ENCODE data around the gene ANKRD10. TPM values are rescaled to one million over a fixed set of nuclear protein-coding genes. Genes with fewer than 3 reads are reported as not detected.

ANKRD10 gene
- total and polyA plus RNA-seq, 2 of the 8 experiments (the other 6 are each of a cell fraction or from before 2014, with no cell fraction given), result 146 to 218 TPM

DNA sequence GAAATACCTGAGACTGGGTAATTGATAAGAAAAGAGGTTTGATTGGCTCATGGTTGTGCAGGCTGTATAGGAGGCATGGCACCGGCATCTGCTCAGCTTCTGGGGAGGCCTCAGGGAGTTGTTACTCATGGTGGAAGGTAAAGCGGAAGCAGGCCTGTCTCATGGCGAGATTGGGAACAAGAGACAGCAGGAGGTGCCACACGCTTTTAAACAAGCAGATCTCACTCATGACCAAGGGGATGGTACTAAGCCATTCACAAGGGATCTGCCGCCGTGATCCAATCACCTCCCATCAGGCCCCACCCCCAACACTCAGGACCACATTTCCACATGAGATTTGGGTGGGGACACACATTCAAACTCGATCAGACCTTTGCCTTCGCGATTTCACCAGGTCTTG, 86.2 kb downstream of the ANKRD10 start:
- H2BK120ac ChIP-seq (replicated peaks; ENCODE audit: low read depth, low read length), result no peak overlapping the region
- 93% methylated on average over 9 of the region's 9 CpGs; no CpG with 5 or more reads in 1 of the 2 experiments for WGBS, 2 experiments (ENCODE audit: extremely low coverage in 1 of 2, insufficient coverage in 1 of 2, insufficient read length in 1 of 2, insufficient replicate concordance in 2 of 2, low coverage in 1 of 2, low lambda C conversion rate in 2 of 2, missing lambda C conversion rate in 1 of 2)
- no peaks in the 10 kb centered on the region for H3K79me2 ChIP-seq (ENCODE audit: control insufficient read depth in 1 of 2, insufficient read depth in 2 of 2, low read length in 2 of 2)
- H4K8ac ChIP-seq (ENCODE audit: extremely low read depth, insufficient read depth, low read length), result no peak overlapping the region
- no peak overlapping the region for H3K27ac ChIP-seq (ENCODE audit: low read depth, low read length)
- FAIRE-seq, result no peak
- no peak overlapping the region for H3K23ac ChIP-seq (ENCODE audit: insufficient read length)
- H2BK20ac ChIP-seq (ENCODE audit: low read length), result no peak overlapping the region
- H2AK5ac ChIP-seq (ENCODE audit: low read depth, low read length), result no peak overlapping the region
- ChIA-PET POLR2A (ENCODE audit: partially characterized antibody) (no interaction called here), CTCF (ENCODE audit: partially characterized antibody) (interaction anchor here (0.8 to 1.0 kb wide), 2 partner anchors 11 to 218 kb away, joined by 3 read pairs; no protein-coding TSS in a partner anchor)
- no peak overlapping the region for H3K4me2 ChIP-seq (ENCODE audit: insufficient read depth in 1 of 2, low read depth in 2 of 2, low read length in 2 of 2)
- no peaks in the 10 kb centered on the region for H3K79me1 ChIP-seq (ENCODE audit: low read depth, low read length)
- H4K20me1 ChIP-seq (replicated peaks in 1 of 2; ENCODE audit: control insufficient read depth in 1 of 2, insufficient read depth in 2 of 2, low read length in 2 of 2), result peaks cover 0 to 1% of the 10 kb centered on the region in 2 experiments
- H3K56ac ChIP-seq (replicated peaks; ENCODE audit: insufficient read length, low read depth, low read length), result no peak overlapping the region
- no peak overlapping the region for H3K4me3 ChIP-seq (ENCODE audit: extremely low read depth in 1 of 4, insufficient read depth in 2 of 4, low read depth in 3 of 4, low read length in 4 of 4)
- no peaks in the 10 kb centered on the region for H3K36me3 ChIP-seq (ENCODE audit: control insufficient read depth in 2 of 4, insufficient read depth in 4 of 4, low read length in 3 of 4)
- H4K91ac ChIP-seq (replicated peaks; ENCODE audit: insufficient read length, low read length), result no peak overlapping the region
- H3K18ac ChIP-seq (ENCODE audit: extremely low read depth, low read length), result no peak overlapping the region
- H2AFZ ChIP-seq (ENCODE audit: low read length), result no peak overlapping the region
- H3K4me1 ChIP-seq (replicated peaks in 1 of 4; ENCODE audit: control insufficient read depth in 3 of 4, insufficient read depth in 4 of 4, low read length in 3 of 4), result no peaks in the 10 kb centered on the region
- no peak overlapping the region for H3K14ac ChIP-seq (ENCODE audit: insufficient read length)
- H3K27me3 ChIP-seq (replicated peaks in 1 of 4; ENCODE audit: control insufficient read depth in 3 of 4, extremely low read depth in 1 of 4, insufficient read depth in 3 of 4, low read length in 3 of 4), result no peaks in the 10 kb centered on the region; a peak in 1 of 7 replicates
- no peak overlapping the region for H4K5ac ChIP-seq (ENCODE audit: insufficient read length, low read depth, low read length)
- H3K4ac ChIP-seq (replicated peaks; ENCODE audit: insufficient read length, low read depth, low read length), result no peak overlapping the region
- H3K23me2 ChIP-seq (ENCODE audit: low read depth, low read length), result no peaks in the 10 kb centered on the region
- no peak for DNase-seq (ENCODE audit: low read depth in 1 of 2, low spot score in 2 of 2)
- H2BK15ac ChIP-seq (ENCODE audit: low read length), result no peak overlapping the region
- H3K9me3 ChIP-seq (ENCODE audit: insufficient read depth in 2 of 2, low read depth in 1 of 2, low read length in 1 of 2), result no peaks in the 10 kb centered on the region
- no peak overlapping the region for H3K9ac ChIP-seq (replicated peaks in 1 of 4; ENCODE audit: extremely low read depth in 1 of 4, low read depth in 3 of 4, low read length in 3 of 4)
- H2BK12ac ChIP-seq (ENCODE audit: low read depth, low read length), result no peak overlapping the region
- no peak overlapping the region for H2BK5ac ChIP-seq (ENCODE audit: low read depth, low read length)
- no peak for TF ChIP-seq CTBP2 (IDR thresholded peaks at IDR 0.05; ENCODE audit: borderline replicate concordance, insufficient read depth, insufficient read length, low read length)
- TF ChIP-seq EZH2 (IDR thresholded peaks at IDR 0.05; ENCODE audit: low read depth, low read length, severe bottlenecking), result no peak
- no peak for TF ChIP-seq POLR2AphosphoS5 (IDR thresholded peaks at IDR 0.05; ENCODE audit: low read depth, low read length)
- TF ChIP-seq BCL11A (IDR thresholded peaks at IDR 0.05; ENCODE audit: low read depth in 2 of 2, low read length in 2 of 2), result no peak
- TF ChIP-seq EP300 (IDR thresholded peaks at IDR 0.05; ENCODE audit: borderline replicate concordance in 1 of 2, low read depth in 2 of 2, low read length in 2 of 2), result no peak
- TF ChIP-seq, protein P1, sequence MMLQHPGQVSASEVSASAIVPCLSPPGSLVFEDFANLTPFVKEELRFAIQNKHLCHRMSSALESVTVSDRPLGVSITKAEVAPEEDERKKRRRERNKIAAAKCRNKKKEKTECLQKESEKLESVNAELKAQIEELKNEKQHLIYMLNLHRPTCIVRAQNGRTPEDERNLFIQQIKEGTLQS (IDR thresholded peaks at IDR 0.05; ENCODE audit: insufficient read depth, low read depth, low read length), result no peak
- no peak for TF ChIP-seq HDAC2 (IDR thresholded peaks at IDR 0.05; ENCODE audit: borderline replicate concordance in 1 of 2, low read depth in 2 of 2, low read length in 2 of 2)
- TF ChIP-seq JUN (IDR thresholded peaks at IDR 0.05; ENCODE audit: low read depth, low read length), result no peak
- no peak for TF ChIP-seq RNF2 (IDR thresholded peaks at IDR 0.05; ENCODE audit: borderline replicate concordance, low read depth, low read length, missing control alignments, poor library complexity, severe bottlenecking)
- no peak for TF ChIP-seq RBBP5 (IDR thresholded peaks at IDR 0.05; ENCODE audit: borderline replicate concordance, low read depth, low read length)
- no peak for TF ChIP-seq GTF2F1 (IDR thresholded peaks at IDR 0.05; ENCODE audit: borderline replicate concordance, low read depth, low read length)
- no peak for TF ChIP-seq SIRT6 (IDR thresholded peaks at IDR 0.05; ENCODE audit: low read length)
- no peak for TF ChIP-seq MAFK (IDR thresholded peaks at IDR 0.05; ENCODE audit: low read depth, low read length)

Measured in H1 (cell line).